Measurements from ENCODE around the gene KLHDC1.

DNA sequence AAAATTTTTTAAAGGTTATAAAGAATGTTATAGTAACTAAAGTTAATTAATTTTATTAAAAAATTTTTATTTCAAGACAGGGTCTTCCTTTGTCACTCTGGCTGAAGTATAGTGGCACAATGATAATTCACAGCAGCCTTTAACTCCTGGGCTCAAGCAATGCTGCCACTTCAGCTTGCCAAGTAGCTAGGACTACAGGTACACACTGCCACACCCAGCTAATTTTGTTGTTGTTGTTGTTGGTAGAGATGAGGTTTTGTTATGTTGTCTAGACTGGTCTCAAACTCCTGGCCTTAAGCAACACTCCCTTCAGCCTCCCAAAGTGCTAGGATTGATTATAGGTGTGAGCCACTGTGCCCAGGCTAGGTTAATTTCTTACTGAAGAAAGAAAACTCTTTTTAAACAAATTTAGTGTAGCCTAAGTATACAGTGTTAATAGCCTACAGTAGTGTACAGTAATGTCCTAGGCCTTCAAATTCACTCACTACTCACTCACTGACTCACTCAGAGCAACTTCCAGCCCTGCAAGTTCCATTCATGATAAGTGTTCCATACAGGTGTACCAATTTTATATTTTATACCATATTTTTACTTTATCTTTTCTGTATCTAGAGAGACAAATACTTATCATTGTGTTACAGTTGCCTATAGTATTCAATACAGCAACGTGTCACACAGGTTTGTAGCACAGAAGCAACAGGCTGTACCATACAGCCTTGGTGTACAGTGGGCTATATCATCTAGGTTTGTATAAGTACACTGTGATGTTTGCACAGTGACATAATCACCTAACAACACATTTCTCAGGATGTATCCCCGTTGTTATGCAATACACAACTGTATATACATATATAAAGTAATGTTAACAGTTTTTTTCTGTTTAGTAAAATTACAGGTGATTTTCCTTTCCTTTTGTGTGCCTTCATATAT, 33.1 kb upstream of the KLHDC1 start:
- TF ChIP-seq HDGF (IDR thresholded peaks at IDR 0.05; ENCODE audit: borderline replicate concordance) = no peak
- no peak for TF ChIP-seq FOXA1 (IDR thresholded peaks at IDR 0.05)
- no peak for TF ChIP-seq SP1 (IDR thresholded peaks at IDR 0.05)
- no peak for TF ChIP-seq ARNT (IDR thresholded peaks at IDR 0.05)
- TF ChIP-seq BHLHE40 (IDR thresholded peaks at IDR 0.05; ENCODE audit: borderline replicate concordance) = no peak
- no peak for TF ChIP-seq NFRKB (IDR thresholded peaks at IDR 0.05)
- no peak for TF ChIP-seq ELF4 (IDR thresholded peaks at IDR 0.05)
- no peak for TF ChIP-seq TARDBP (IDR thresholded peaks at IDR 0.05)
- TF ChIP-seq FOXM1 (IDR thresholded peaks at IDR 0.05; ENCODE audit: borderline replicate concordance) = no peak
- TF ChIP-seq PKNOX1 (IDR thresholded peaks at IDR 0.05) = no peak

Measured in HEK293T (cell line).